PC-3 (cell line): ENCODE measurements around the gene CLDN2.

Experiments used
- EZH2 ChIP-seq: fragments of 300-600 bp; sonication (generic); IDR thresholded peaks from one replicate; pipeline ENCODE4 v1.6.1; 2017; ENCODE audit warnings: antibody characterized with exemption, mild to moderate bottlenecking, low read length; ENCODE audit not compliant: unreplicated experiment
- EZH2phosphoT487 ChIP-seq: fragments of 300-600 bp; sonication (generic); IDR thresholded peaks from 2 replicates; pipeline ENCODE4 v1.6.1; 2018; ENCODE audit warnings: mild to moderate bottlenecking, antibody characterized with exemption, low read length, borderline replicate concordance
- TF ChIP-seq, protein P1 (sequence below): fragments of 300-600 bp; sonication (generic); conservative IDR thresholded peaks from 2 replicates; pipeline ENCODE4 v1.5.1; 2017; ENCODE audit warnings: antibody characterized with exemption, low read depth, mild to moderate bottlenecking, low read length

DNA sequence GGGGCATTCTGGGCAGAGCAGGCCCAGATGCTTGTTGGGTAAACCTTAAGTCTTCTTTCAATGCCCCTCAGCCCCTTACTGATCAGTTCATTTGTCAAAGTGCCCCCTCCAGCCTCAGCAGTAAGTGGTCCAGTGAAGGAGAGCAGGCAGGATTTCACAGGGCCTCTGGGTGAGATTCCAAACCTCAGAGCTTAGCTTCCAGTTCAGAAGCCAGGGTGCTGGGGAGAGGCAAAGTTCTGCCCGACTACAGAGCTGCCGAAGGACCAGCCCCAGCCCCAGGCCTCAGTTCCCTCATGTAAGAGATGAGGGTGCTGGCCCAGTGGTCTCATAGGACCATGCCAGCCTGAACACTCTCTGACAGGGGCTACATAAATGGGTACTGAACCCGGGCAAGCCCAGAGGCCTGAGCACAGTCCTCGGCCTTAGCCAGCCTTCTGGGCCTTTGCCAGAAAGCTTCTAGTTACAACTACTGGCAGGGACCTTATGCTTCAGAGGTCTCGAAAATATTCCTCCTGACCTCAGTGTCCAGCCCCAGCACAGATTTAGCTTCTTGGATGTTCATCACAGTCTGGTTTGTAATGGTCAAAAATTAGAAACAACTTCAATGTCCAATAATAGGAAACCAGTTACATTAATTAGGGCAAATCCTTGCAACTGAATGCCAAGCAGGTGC is 16.2 kb upstream of the CLDN2 start:
- TF ChIP-seq, protein P1, sequence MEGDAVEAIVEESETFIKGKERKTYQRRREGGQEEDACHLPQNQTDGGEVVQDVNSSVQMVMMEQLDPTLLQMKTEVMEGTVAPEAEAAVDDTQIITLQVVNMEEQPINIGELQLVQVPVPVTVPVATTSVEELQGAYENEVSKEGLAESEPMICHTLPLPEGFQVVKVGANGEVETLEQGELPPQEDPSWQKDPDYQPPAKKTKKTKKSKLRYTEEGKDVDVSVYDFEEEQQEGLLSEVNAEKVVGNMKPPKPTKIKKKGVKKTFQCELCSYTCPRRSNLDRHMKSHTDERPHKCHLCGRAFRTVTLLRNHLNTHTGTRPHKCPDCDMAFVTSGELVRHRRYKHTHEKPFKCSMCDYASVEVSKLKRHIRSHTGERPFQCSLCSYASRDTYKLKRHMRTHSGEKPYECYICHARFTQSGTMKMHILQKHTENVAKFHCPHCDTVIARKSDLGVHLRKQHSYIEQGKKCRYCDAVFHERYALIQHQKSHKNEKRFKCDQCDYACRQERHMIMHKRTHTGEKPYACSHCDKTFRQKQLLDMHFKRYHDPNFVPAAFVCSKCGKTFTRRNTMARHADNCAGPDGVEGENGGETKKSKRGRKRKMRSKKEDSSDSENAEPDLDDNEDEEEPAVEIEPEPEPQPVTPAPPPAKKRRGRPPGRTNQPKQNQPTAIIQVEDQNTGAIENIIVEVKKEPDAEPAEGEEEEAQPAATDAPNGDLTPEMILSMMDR: no peak
- TF ChIP-seq EZH2: no peak
- TF ChIP-seq EZH2phosphoT487: no peak
